Measurements from ENCODE around the gene CYP51A1.

- TF ChIP-seq CTCF (conservative IDR thresholded peaks at IDR 0.05 in 1 of 2, IDR thresholded peaks at IDR 0.05 in 1 of 2; ENCODE audit: extremely low read depth in 1 of 2, insufficient read depth in 1 of 2, low read depth in 1 of 2, low read length in 2 of 2) (no peak), EZH2 (IDR thresholded peaks at IDR 0.05; ENCODE audit: borderline replicate concordance, low read length) (no peak)
Measured at GRCh38 chr7:92121681-92122080, 12.6 kb downstream of the CYP51A1 start.

Measured in mammary epithelial cell (primary cell).